K562 (cell line): ENCODE measurements around the gene PFN3. TPM values are rescaled to one million over a fixed set of nuclear protein-coding genes. Genes with fewer than 3 reads are reported as not detected.
A peak's percentile ranks its signal among the peaks of the same experiment; 100 is the strongest.

ENCODE experiments used
- ASH1L ChIP-seq: fragments of 450-650 bp; IDR thresholded peaks from 2 replicates; pipeline ENCODE4 v1.6.1; 2018; ENCODE audit warnings: borderline replicate concordance, mild to moderate bottlenecking, low read depth; ENCODE audit not compliant: partially characterized antibody
- BRCA1 ChIP-seq, 2 experiments: fragments of 450-650 bp in 1 of 2; sonication (generic) in 1 of 2; formaldehyde crosslinking in 1 of 2; IDR thresholded peaks; 2 replicates each; pipeline versions ENCODE4 v1.5.0 to v1.6.1; 2017 to 2020; ENCODE audit warnings: mild to moderate bottlenecking in 1 of 2, missing genetic modification reagents in 1 of 2
- E4F1 ChIP-seq: fragments of 250-450 bp; sonication (Bioruptor Pico); IDR thresholded peaks from 2 replicates; pipeline ENCODE4 v1.5.0; 2021; ENCODE audit warnings: mild to moderate bottlenecking, borderline replicate concordance
- FOSL1 ChIP-seq: fragments of 200-800 bp; sonication (Bioruptor generic); conservative IDR thresholded peaks from 2 replicates; pipeline ENCODE4 v1.6.1; 2016; ENCODE audit warnings: missing genetic modification characterization, missing compliant biosample characterization
- GTF2A2 ChIP-seq: IDR thresholded peaks from 2 replicates; pipeline ENCODE4 v1.6.1; 2016; ENCODE audit warnings: mild to moderate bottlenecking, missing genetic modification characterization, missing compliant biosample characterization
- KLF1 ChIP-seq: fragments of 450-650 bp; IDR thresholded peaks from 2 replicates; pipeline ENCODE4 v1.6.1; 2016; ENCODE audit warnings: missing genetic modification characterization, missing compliant biosample characterization
- NRF1 ChIP-seq, 2 experiments: fragments of 450-650 bp; IDR thresholded peaks in 1 of 2; conservative IDR thresholded peaks in 1 of 2; 2 replicates each; pipeline ENCODE4 v1.6.1; 2014; ENCODE audit warnings: mild to moderate bottlenecking in 2 of 2
- SMARCA5 ChIP-seq: fragments of 450-650 bp; IDR thresholded peaks from 2 replicates; pipeline ENCODE4 v1.6.1; 2016
- ZKSCAN3 ChIP-seq: fragments of 250-450 bp; sonication (Bioruptor Pico); IDR thresholded peaks from 2 replicates; pipeline ENCODE4 v1.4.0; 2020
- ZNF347 ChIP-seq: fragments of 450-650 bp; formaldehyde crosslinking; IDR thresholded peaks from 2 replicates; pipeline ENCODE4 v1.4.0; 2020; ENCODE audit warnings: low read depth, mild to moderate bottlenecking, moderate library complexity
- polyA plus RNA-seq, 8 experiments: library from polyadenylated mRNA; depleted of rRNA in 4 of 8; stranded (reverse) in 5 of 8; unstranded in 3 of 8; fragments of >200 nt; fragmentation: Nextera tagmentation in 2 of 8; fragmentation: Illumina TruSeq in 1 of 8; extraction: Ambion mirVana in 2 of 8; extraction: Trizol in 1 of 8; gene quantifications; 2 replicates each; pipeline versions ENCODE4 v1.2.1 to v1.2.3, GENCODE V29; 2011 to 2014; ENCODE audit warnings: inconsistent platforms in 1 of 8, missing spikeins in 1 of 8
- total RNA-seq, 7 experiments: library from RNA; depleted of rRNA in 6 of 7; stranded (reverse); fragments of >200 nt in 6 of 7; fragmentation: Illumina TruSeq in 2 of 7; extraction: Trizol in 2 of 7; gene quantifications; 2 replicates each; pipeline versions ENCODE4 v1.2.1 to v1.2.3, GENCODE V29; 2011 to 2021; ENCODE audit warnings: low replicate concordance in 1 of 7
- TF ChIP-seq, protein P1 (sequence below): fragments of 450-650 bp; IDR thresholded peaks from 2 replicates; pipeline ENCODE4 v1.6.1; 2018; ENCODE audit warnings: mild to moderate bottlenecking, low read depth; ENCODE audit not compliant: partially characterized antibody
- TF ChIP-seq, protein P2 (sequence below), 2 experiments: fragments of 450-650 bp; IDR thresholded peaks; 2 replicates each; pipeline ENCODE4 v1.6.1; 2016; ENCODE audit warnings: mild to moderate bottlenecking in 2 of 2, borderline replicate concordance in 1 of 2, low read depth in 1 of 2, moderate library complexity in 1 of 2
- TF ChIP-seq, protein P3 (sequence below): IDR thresholded peaks from 2 replicates; pipeline ENCODE4 v1.6.1; 2011; ENCODE audit not compliant: insufficient read length; ENCODE audit errors: extremely low read depth

PFN3 gene
- total and polyA plus RNA-seq, 9 of the 15 experiments (the other 6 are each of a cell fraction or from before 2014, with no cell fraction given), result not detected

DNA sequence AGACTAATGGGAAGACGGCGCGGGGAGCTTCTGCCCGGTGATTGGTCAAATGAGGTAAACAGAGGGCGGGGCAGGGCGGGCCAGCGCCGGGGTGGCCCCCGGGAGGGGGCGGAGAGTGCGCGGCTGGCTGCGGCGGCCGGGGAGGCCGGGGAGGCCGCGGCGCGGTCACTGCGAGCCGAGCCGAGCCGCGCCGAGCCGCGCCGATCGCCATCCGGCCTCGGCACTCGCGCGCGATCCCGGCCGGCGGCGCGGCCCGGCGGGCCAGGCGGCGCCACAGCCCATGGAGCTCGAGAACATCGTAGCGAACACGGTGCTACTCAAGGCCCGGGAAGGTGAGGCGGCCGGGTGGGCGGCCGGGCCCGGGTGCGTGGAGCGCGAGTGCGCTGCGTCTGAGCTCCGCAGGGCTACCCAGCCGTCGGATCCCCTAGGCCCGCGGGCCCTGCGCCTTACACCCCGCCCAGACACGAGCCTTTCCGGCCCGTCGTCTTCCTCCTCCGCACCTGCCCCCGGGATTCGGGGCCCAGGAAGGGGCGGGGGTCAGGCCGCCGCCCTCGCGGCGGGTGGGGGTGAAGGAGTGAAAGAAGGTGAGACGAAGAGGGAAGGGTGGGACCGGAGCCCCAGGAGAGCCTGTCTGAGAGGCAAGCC is 26.2 kb upstream of the PFN3 start, which contains the start of gene GRK6 (continued):
- TF ChIP-seq, protein P1, sequence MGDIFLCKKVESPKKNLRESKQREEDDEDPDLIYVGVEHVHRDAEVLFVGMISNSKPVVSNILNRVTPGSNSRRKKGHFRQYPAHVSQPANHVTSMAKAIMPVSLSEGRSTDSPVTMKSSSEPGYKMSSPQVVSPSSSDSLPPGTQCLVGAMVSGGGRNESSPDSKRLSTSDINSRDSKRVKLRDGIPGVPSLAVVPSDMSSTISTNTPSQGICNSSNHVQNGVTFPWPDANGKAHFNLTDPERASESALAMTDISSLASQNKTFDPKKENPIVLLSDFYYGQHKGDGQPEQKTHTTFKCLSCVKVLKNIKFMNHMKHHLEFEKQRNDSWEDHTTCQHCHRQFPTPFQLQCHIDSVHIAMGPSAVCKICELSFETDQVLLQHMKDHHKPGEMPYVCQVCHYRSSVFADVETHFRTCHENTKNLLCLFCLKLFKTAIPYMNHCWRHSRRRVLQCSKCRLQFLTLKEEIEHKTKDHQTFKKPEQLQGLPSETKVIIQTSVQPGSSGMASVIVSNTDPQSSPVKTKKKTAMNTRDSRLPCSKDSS, result no peak
- TF ChIP-seq, protein P2, sequence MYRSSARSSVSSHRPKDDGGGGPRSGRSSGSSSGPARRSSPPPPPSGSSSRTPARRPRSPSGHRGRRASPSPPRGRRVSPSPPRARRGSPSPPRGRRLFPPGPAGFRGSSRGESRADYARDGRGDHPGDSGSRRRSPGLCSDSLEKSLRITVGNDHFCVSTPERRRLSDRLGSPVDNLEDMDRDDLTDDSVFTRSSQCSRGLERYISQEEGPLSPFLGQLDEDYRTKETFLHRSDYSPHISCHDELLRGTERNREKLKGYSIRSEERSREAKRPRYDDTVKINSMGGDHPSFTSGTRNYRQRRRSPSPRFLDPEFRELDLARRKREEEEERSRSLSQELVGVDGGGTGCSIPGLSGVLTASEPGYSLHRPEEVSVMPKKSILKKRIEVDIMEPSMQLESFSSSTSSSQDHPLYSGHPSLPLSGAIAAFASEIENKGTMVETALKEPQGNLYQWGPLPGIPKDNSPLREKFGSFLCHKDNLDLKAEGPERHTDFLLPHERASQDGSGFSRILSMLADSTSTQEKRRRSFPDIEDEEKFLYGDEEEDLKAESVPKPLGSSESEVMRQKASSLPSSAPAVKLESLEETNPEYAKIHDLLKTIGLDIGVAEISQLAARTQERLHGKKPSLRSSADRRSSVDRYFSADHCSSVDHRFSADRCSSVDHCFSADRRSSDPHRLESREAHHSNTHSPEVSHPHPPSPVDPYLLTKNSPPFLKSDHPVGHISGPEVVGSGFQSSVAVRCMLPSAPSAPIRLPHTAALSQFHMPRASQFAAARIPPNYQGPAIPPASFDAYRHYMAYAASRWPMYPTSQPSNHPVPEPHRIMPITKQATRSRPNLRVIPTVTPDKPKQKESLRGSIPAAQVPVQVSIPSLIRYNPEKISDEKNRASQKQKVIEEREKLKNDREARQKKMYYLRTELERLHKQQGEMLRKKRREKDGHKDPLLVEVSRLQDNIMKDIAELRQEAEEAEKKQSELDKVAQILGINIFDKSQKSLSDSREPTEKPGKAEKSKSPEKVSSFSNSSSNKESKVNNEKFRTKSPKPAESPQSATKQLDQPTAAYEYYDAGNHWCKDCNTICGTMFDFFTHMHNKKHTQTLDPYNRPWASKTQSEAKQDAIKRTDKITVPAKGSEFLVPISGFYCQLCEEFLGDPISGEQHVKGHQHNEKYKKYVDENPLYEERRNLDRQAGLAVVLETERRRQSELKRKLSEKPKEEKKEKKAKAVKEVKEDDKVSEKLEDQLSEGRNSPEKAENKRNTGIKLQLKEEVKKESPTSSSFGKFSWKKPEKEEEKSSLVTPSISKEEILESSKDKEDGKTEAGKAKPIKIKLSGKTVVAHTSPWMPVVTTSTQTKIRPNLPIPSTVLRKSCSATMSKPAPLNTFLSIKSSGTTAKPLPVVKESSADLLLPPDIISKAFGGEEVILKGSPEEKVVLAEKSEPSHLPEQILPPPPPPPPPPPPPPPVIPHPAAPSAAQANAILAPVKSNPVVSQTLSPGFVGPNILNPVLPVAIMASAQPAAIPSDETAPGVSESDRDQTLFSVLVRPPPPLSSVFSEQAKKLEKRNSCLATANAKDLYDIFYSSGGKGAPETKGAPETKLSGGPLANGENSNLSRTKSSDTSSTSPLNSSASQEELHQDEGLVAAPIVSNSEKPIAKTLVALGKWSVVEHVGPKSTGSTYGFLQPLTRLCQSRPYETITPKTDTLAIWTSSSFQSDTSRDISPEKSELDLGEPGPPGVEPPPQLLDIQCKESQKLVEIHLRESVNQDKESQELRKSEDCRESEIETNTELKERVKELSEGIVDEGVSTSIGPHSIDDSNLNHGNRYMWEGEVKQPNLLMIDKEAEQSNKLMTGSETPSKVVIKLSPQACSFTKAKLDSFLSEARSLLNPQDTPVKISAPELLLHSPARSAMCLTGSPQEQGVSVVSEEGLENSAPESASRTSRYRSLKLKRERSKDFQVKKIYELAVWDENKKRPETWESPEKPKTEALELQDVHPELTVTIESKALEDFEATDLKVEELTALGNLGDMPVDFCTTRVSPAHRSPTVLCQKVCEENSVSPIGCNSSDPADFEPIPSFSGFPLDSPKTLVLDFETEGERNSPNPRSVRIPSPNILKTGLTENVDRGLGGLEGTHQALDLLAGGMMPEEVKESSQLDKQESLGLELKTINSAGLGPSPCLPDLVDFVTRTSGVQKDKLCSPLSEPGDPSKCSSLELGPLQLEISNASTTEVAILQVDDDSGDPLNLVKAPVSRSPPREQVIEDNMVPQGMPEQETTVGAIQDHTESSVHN (IDR thresholded peaks at IDR 0.05; ENCODE audit: borderline replicate concordance in 1 of 2, low read depth in 1 of 2), result no peak
- TF ChIP-seq ZNF347 (CRISPR knock-in tag) (no peak), KLF1 (tag) (no peak), GTF2A2 (no peak), FOSL1 (tag) (0 out of 2 replicates have a peak, but pooled peaks have one; percentile 16), ASH1L (peak; percentile 1), NRF1 (conservative IDR thresholded peaks at IDR 0.05 in 1 of 2, IDR thresholded peaks at IDR 0.05 in 1 of 2) (0 out of 4 replicates have a peak, but pooled peaks have one; percentile 63 to 66), SMARCA5 (no peak), E4F1 (no peak), ZKSCAN3 (CRISPR knock-in tag) (no peak), BRCA1 (IDR thresholded peaks at IDR 0.05) (no peak), BRCA1 (CRISPR knock-in tag; IDR thresholded peaks at IDR 0.05) (no peak)
- TF ChIP-seq, protein P3, sequence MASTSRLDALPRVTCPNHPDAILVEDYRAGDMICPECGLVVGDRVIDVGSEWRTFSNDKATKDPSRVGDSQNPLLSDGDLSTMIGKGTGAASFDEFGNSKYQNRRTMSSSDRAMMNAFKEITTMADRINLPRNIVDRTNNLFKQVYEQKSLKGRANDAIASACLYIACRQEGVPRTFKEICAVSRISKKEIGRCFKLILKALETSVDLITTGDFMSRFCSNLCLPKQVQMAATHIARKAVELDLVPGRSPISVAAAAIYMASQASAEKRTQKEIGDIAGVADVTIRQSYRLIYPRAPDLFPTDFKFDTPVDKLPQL, result no peak
